Activated naive CD8-positive, alpha-beta T cell treated with anti-CD3 and anti-CD28 coated beads, Interleukin-2, amount 10 ng/mL, durations not matched to agents 7 days and 5 days (primary cell): ENCODE data around the gene KRT83. TPM values are rescaled to one million over a fixed set of nuclear protein-coding genes. Genes with fewer than 3 reads are reported as not detected.
"Not testable (repeated sequence)": the region's sequence is repeated elsewhere in the genome, so short reads cannot be mapped to it uniquely, and the experiment has no call there.

Source experiments
- ATAC-seq: fragments of 150-1000 bp; cut with Tn5 transposase; one replicate; pipeline ENCODE4 v1.10.0; 2021; ENCODE audit warnings: low read depth, moderate library complexity
- POLR2A ChIA-PET: fragments of 350-600 bp; sonication (Branson Sonifier 250); formaldehyde crosslinking; loops from one replicate; lab custom pipeline; 2021; ENCODE audit warnings: antibody characterized with exemption; lab: Charles Lee
- DNase-seq: peaks from one replicate; pipeline ENCODE4 v3.0.0; 2021
- H3K27ac Mint-ChIP-seq: one replicate; pipeline ENCODE4 v1.8.0; 2022; ENCODE audit warnings: mild to moderate bottlenecking, mixed read lengths
- H3K27me3 Mint-ChIP-seq: one replicate; pipeline ENCODE4 v1.8.0; 2022; ENCODE audit warnings: mild to moderate bottlenecking, moderate library complexity, mixed read lengths
- H3K36me3 Mint-ChIP-seq: one replicate; pipeline ENCODE4 v1.8.0; 2021; ENCODE audit warnings: mild to moderate bottlenecking, mixed read lengths
- H3K4me1 Mint-ChIP-seq: one replicate; pipeline ENCODE4 v1.8.0; 2021; ENCODE audit warnings: mixed read lengths
- H3K4me3 Mint-ChIP-seq: one replicate; pipeline ENCODE4 v1.8.0; 2022; ENCODE audit warnings: mild to moderate bottlenecking, moderate library complexity, mixed read lengths
- H3K9me3 Mint-ChIP-seq: one replicate; pipeline ENCODE4 v1.8.0; 2021; ENCODE audit warnings: mixed read lengths
- total RNA-seq, 2 experiments: library from RNA; stranded (reverse); gene quantifications; one replicate each; pipeline ENCODE4 v1.2.3, GENCODE V29; 2021

The KRT83 gene
- total RNA-seq, 2 experiments from 2014 or later, result not detected

DNA sequence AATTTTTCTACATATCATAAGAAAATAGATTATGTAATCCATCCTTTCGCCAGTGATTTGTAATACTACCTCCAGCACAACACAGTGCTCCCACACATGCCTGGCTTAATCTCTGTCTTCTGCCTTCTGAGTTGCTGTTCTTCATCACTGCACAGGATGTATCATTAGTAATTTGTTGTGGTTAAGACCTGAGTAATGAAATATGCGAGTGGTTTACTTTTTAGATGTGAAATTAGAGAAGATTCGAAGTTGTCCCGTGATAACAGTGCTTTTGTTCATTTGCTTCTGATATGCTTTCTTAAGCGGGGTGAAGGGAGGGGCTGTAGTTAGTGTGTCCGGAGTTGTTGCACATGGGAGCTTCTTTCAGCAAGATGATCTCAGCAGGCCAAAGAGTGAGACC is 28.0 kb upstream of the KRT83 start:
- Mint-ChIP-seq H3K27me3 (peaks cover 27% of the 10 kb centered on the region), H3K27ac (no peak overlapping the region), H3K4me3 (no peak overlapping the region), H3K9me3 (no peaks in the 10 kb centered on the region), H3K36me3 (no peaks in the 10 kb centered on the region), H3K4me1 (peaks cover 14% of the 10 kb centered on the region)
- POLR2A ChIA-PET, result no interaction called here
- DNase-seq (no peak), ATAC-seq (no peak)

DNA sequence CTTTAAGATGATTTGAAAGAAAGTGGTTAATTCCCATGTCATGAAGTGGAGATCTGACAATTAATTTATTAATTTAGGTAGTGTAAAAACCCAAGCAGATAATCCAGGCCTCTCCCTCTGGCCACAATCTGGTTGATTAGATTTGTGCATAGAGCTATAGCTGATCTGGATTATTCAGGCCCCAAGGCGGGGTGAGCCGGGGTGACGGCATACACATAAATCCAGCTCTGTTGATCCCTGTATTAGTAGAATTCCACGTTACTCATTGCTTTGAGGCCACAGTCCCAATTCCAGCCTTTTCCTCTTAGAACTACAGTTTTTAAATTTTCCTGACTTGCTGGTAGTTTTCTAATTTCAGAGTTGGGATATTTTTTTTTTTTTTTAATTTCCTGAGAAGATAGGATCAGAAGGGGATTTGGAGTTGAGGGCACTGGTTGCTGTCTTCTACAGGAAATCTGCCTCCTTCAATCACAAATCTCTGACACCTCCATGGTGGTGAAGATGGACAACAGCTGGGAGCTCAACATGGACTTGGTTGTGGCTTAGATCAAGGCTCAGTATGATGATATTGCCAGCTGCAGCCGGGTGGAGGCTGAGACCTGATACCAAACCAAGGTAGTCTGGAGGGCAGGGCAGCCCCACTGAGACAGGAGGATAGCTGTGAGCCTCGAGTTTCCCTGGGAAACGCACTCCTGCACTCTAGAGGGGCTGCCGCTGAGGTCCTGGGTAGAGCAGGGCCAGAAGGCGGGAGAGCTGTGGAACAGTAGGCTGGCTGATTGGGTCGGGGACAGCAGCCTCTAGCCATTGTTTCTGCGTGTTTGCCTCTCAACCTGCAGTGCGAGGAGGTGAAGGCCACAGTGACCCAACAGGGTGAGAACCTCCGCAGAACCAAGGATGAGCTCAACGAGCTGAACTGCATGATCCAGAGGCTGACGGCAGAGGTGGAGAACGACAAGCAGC is 26.6 kb upstream of the KRT83 start:
- H3K36me3 Mint-ChIP-seq, result no peaks in the 10 kb centered on the region
- DNase-seq, result no peak
- H3K4me3 Mint-ChIP-seq, result no peak overlapping the region
- no peak overlapping the region for H3K27ac Mint-ChIP-seq
- ATAC-seq, result no peak
- peaks cover 11% of the 10 kb centered on the region for H3K4me1 Mint-ChIP-seq
- no peaks in the 10 kb centered on the region for H3K9me3 Mint-ChIP-seq
- peaks cover 19% of the 10 kb centered on the region for H3K27me3 Mint-ChIP-seq
- POLR2A ChIA-PET, result interaction anchor here (0.6 to 1.1 kb wide), 2 partner anchors 28 to 389 kb away, joined by 3 read pairs; no protein-coding TSS in a partner anchor

DNA sequence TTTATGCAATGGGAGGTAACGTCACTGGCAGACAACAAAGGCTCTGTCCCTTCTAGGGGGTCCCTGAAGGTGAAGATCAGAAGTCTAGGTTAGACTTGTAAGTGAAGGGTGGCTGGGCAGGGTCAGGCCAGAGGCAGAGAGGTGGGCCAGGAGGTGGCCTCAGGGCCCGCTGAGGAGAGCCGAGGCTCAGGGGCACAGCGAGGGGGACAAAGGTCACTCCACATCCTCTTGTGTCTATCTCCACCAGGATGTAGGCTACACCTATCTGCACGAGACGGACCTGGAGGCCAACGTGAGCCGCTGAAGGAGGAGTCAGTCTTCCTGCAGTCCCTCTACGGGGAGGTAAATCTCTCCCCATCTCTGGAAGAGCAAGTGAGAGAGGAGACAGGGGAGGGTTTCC is 25.8 kb upstream of the KRT83 start:
- no peaks in the 10 kb centered on the region for H3K36me3 Mint-ChIP-seq
- POLR2A ChIA-PET, result interaction anchor here (1.1 kb wide), 1 partner anchor 28 kb away, joined by 3 read pairs; no protein-coding TSS in a partner anchor

DNA sequence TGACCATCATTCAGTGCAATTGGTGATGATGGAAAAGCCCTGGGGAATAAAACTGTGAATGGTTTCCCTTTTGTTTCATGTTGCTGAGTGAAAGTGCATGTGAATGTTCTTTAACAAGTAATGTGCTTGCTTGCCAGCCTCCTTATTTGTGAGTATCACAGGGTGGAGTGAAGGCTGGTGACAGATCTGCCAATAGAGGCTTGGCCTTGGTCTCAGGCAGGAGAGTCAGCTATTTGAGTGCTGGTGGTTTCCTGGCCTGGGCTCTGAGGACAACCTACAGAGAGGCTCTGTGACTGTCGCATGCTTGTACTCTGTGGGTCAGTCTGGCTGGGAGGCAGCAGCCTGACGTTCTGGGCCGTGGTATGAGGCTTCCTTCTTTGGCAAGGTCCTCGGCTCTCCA is 25.4 kb upstream of the KRT83 start:
- peaks cover 4% of the 10 kb centered on the region for H3K4me1 Mint-ChIP-seq
- H3K27ac Mint-ChIP-seq, result no peak overlapping the region
- no peaks in the 10 kb centered on the region for H3K36me3 Mint-ChIP-seq
- H3K4me3 Mint-ChIP-seq, result no peak overlapping the region
- no peaks in the 10 kb centered on the region for H3K9me3 Mint-ChIP-seq
- POLR2A ChIA-PET, result no interaction called here
- no peak for DNase-seq
- H3K27me3 Mint-ChIP-seq, result peaks cover 17% of the 10 kb centered on the region
- no peak for ATAC-seq

More for the DNA sequence above, 25.8 kb upstream of the KRT83 start:
- Mint-ChIP-seq H3K4me3 (no peak overlapping the region), H3K4me1 (peaks cover 7% of the 10 kb centered on the region), H3K9me3 (no peaks in the 10 kb centered on the region), H3K27me3 (peaks cover 17% of the 10 kb centered on the region), H3K27ac (no peak overlapping the region)
- no peak for DNase-seq
- no peak for ATAC-seq

DNA sequence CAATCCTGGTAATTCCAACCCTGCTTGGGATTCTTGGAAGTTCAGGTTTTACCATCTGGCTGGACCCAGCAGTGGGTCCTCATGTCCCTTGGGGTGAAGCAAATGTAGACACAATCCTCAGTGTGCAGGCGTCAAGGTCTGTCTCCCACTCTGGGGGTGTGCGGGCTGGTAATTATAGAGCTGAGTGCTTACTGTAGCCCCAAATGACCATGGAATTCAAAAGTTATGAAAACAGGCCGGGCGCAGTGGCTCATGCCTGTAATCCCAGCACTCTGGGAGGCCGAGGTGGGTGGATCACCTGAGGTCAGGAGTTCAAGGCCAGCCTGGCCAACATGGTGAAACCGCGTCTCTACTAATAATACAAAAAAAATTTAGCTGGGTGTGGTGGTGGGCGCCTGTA is 23.8 kb upstream of the KRT83 start:
- POLR2A ChIA-PET, H3K27ac Mint-ChIP-seq, H3K9me3 Mint-ChIP-seq, H3K36me3 Mint-ChIP-seq, ATAC-seq, H3K4me1 Mint-ChIP-seq, H3K4me3 Mint-ChIP-seq, DNase-seq: not testable (repeated sequence)
- H3K27me3 Mint-ChIP-seq, result peaks cover 15% of the 10 kb centered on the region

DNA sequence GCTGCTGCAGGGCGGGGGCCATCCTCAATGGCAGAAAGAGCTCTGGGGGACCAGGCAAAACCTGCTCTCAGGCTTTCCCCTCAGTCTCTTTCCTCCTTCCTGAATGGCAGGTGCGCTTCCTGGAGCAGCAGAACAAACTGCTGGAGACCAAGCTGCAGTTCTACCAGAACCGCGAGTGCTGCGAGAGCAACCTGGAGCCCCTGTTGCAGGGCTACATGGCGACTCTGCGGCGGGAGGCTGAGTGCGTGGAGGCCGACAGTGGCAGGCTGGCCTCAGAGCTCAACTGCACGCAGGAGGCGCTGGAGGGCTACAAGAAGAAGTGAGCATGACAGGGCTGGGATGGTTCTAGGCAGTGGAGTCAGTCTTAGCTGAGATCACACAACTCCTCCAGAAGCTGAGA is 22.9 kb upstream of the KRT83 start:
- POLR2A ChIA-PET, result no interaction called here
- no peaks in the 10 kb centered on the region for H3K4me1 Mint-ChIP-seq
- no peak overlapping the region for H3K4me3 Mint-ChIP-seq
- no peaks in the 10 kb centered on the region for H3K36me3 Mint-ChIP-seq
- H3K27me3 Mint-ChIP-seq, result peaks cover 16% of the 10 kb centered on the region
- no peak for DNase-seq
- no peaks in the 10 kb centered on the region for H3K9me3 Mint-ChIP-seq
- ATAC-seq, result no peak
- H3K27ac Mint-ChIP-seq, result no peak overlapping the region

DNA sequence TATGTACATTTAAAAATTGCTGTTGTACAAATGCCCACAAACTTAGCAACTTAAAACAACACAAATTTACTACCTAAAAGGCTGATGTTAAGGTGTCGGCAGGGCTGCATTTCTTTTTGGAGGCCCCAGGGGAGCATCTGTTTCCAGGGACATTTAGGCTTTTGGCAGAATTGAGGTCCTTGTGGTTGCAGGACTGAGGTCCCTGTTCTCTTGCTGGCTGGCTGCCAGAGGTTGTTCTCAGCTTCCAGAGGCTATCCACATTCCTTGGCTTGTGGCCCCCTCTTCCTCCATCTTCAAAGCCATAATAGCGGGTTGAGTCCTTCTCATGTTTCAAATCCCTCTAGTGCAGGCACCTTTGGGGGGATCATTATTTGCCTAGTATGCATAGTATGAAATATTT is 22.4 kb upstream of the KRT83 start:
- H3K27ac Mint-ChIP-seq, result no peak overlapping the region
- no peaks in the 10 kb centered on the region for H3K4me1 Mint-ChIP-seq

DNA sequence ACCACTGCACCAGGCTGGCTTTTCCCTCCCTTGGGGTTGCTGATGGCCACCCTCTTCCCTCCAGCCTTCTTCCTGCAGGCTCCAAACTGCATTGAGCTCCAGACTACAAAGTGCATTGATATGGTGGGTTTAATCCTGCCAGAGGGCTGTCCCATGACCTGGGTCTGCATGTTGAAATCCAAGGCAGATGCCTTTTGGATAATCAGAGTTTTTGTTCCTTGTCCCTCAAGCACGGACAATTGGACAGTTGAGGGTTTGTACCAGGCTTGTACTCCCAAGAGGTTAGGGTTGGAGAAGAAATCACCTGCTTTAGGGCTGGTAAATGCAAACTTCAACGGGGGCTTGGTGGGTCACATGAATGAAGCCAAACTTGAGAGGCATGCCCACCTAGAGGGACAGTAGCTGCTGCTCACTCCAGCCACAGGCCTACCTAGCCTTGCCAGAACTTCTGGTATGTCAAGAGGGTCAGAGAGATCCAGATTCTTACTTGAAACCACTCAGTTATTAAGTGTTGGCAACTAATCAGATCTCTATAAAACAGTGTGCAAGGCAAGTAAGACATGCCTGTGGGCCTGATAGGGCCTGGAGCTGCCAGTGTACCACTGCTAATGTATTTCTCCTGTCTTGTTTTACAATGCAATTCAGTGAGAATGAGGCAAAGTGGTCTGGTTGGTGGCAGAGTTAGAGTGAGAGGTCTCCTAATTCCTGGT is 21.7 kb upstream of the KRT83 start:
- Mint-ChIP-seq H3K4me3 (no peak overlapping the region), H3K36me3 (no peaks in the 10 kb centered on the region), H3K4me1 (no peaks in the 10 kb centered on the region), H3K9me3 (no peaks in the 10 kb centered on the region), H3K27ac (no peak overlapping the region), H3K27me3 (peaks cover 14% of the 10 kb centered on the region)
- POLR2A ChIA-PET, result no interaction called here
- no peak for DNase-seq
- ATAC-seq, result no peak

More for the DNA sequence above, 22.4 kb upstream of the KRT83 start:
- DNase-seq (no peak), ATAC-seq (no peak)
- H3K9me3 Mint-ChIP-seq, result no peaks in the 10 kb centered on the region
- no peaks in the 10 kb centered on the region for H3K36me3 Mint-ChIP-seq
- POLR2A ChIA-PET, result no interaction called here
- H3K4me3 Mint-ChIP-seq, result no peak overlapping the region
- H3K27me3 Mint-ChIP-seq, result peaks cover 13% of the 10 kb centered on the region

DNA sequence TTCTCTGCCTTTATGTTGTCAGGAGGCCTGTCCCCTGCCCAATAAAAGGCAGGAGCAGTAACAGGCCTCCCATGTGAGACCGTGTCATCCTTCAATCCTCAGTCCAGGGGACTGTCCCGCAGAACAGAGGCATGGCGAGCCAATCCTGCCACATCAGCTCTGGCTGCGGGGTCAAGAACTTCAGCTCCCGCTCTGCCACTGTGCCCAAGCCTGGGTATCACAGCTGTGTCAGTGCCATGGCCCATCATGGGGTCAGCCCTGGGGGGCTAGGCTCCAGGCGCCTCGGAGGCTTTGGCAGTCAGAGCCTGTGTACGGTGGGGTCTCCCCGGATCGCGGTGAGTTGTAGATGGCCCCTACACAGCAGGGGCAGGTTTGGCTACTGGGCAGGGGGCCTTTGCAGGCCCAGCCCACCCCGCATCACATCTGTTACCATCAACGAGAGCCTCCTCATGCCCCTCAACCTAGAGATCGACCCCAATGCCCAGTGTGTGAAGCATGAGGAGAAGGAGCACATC is 19.9 kb upstream of the KRT83 start:
- H3K4me1 Mint-ChIP-seq, result peaks cover 3% of the 10 kb centered on the region
- ATAC-seq (no peak), DNase-seq (no peak)
- peaks cover 3% of the 10 kb centered on the region for H3K36me3 Mint-ChIP-seq
- POLR2A ChIA-PET, result no interaction called here
- H3K27me3 Mint-ChIP-seq, result peaks cover 18% of the 10 kb centered on the region
- no peak overlapping the region for H3K4me3 Mint-ChIP-seq
- no peak overlapping the region for H3K27ac Mint-ChIP-seq
- peaks cover 3% of the 10 kb centered on the region for H3K9me3 Mint-ChIP-seq

DNA sequence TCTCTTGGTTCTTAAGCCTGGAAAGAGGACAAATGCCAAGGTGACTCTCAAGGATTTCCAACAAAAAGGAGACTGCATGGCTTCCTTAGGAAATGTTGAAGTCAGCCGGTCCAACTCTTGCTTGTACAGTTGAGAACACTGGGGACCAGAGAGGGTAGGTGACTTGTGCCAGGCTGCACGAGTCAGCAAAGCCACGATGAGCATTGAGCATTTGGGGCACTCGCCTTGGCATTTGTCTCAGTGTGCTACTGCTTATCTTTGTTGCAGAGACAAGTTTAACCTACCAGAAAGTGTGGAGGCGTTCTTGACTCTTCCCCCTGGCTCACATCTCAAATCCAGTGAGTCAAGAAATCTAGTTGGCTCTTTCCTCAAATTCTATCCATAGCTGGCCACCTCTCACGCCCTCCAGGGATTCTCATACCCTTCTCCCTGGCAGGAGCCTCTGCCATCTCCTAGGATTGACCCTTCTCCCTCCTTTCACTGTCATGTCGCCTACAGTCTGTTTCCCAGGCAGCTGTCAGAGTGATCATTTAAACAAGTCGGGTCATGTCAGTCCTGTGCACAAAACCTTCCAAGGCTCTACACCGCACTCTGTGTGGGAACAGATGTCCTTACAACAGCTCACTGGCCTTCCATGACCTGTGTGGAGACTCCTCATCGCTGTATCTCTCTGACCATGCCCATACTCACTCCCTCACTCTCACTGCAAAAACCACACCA is 17.2 kb upstream of the KRT83 start:
- no peak for ATAC-seq
- Mint-ChIP-seq H3K36me3 (peaks cover 3% of the 10 kb centered on the region), H3K4me1 (peaks cover 3% of the 10 kb centered on the region), H3K27ac (no peak overlapping the region), H3K27me3 (peaks cover 20% of the 10 kb centered on the region), H3K9me3 (peaks cover 3% of the 10 kb centered on the region), H3K4me3 (no peak overlapping the region)
- no peak for DNase-seq
- POLR2A ChIA-PET, result no interaction called here

DNA sequence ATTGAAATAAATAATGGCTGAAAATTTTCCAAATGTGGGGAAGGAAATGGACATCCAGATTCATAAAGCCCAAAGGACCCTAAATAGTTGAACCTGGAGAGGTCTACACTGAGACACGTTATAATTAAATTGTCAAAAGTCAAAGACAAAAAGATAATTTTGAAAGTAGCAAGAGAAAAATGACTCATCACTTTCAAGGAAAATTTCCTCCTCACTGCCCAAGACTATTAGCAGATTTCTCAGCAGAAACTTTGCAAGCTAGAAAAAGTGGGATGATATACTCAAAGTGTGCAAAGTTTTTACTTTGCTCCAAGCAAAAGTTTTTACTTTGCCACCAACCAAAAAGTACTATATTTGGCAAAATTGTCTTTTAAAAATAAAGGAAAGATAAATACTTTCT is 15.9 kb upstream of the KRT83 start:
- DNase-seq (no peak), ATAC-seq (no peak)
- Mint-ChIP-seq H3K27me3 (peaks cover 23% of the 10 kb centered on the region), H3K36me3 (peaks cover 3% of the 10 kb centered on the region), H3K9me3 (peaks cover 3% of the 10 kb centered on the region), H3K4me3 (no peak overlapping the region), H3K27ac (no peak overlapping the region), H3K4me1 (peaks cover 3% of the 10 kb centered on the region)
- POLR2A ChIA-PET, result no interaction called here

DNA sequence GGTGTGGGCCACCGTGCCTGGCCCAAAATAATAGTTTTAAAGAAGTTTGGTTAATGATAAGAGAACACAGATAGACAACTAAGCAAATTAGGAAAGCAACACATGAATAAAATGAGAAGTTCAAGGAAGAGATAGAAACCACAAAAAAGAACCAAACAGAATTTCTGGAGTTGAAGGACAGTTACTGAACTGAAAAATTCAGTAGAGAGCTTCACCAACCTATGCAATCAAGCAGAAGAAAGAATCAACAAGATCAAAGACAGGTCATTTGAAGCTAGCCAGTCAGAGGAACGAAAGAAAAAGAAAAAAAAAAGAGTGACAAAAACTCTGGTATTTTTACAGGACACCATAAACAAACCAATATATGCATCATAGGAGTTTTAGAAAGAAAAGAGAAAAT is 15.4 kb upstream of the KRT83 start:
- Mint-ChIP-seq H3K36me3 (peaks cover 3% of the 10 kb centered on the region), H3K9me3 (peaks cover 3% of the 10 kb centered on the region), H3K4me3 (no peak overlapping the region), H3K27me3 (peaks cover 23% of the 10 kb centered on the region), H3K4me1 (peaks cover 6% of the 10 kb centered on the region), H3K27ac (no peak overlapping the region)
- POLR2A ChIA-PET, result interaction anchor here (0.7 kb wide), 1 partner anchor 211 kb away, joined by 7 read pairs; no protein-coding TSS in a partner anchor
- DNase-seq, result no peak
- no peak for ATAC-seq
